GM20000 (cell line): Measurements from ENCODE around the gene NR2E3.

Experiments
- DNase-seq: peaks from one replicate; pipeline ENCODE4 v3.0.0; 2012; ENCODE audit warnings: low spot score
- TF ChIP-seq, protein P1 (sequence below): IDR thresholded peaks from 2 replicates; pipeline ENCODE4 v1.5.1; 2012; ENCODE audit warnings: mild to moderate bottlenecking, control low read depth; ENCODE audit errors: extremely low read depth, missing control alignments

The NR2E3 gene

DNA sequence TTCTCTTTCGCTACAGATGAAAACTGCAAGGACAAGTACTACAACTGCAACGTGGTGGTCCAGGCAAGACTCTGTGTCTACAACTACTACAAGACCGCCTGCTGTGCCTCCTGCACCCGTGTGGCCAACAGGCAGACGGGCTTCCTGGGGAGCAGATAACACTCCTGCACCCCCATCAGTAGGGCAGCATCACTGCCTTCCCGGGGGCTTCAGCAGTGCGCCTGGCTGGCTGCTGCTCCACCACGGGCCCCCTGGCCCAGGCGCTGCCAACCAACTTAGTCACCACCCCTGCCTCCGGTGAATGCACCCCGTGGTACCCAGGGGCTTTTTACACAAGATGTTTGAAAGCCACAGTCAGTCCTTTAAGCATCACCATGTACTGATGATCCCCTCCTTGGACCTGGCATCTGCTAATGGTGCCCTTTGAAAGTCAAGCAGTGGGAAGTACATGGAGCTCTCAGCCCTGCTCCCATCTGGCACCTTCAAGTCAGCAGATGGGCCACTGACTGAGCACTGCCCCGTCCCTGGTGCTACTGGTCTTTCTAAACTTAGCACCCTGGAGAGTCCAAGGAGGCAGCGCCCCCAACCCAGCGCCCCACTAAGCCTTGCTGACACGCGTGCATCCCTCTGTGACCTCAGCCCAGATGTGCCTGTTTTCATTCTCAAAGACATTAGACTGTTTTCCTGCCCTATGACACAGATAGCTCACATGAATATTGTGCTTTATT is 33.0 kb upstream of the NR2E3 start:
- no peak for DNase-seq
- TF ChIP-seq, protein P1, sequence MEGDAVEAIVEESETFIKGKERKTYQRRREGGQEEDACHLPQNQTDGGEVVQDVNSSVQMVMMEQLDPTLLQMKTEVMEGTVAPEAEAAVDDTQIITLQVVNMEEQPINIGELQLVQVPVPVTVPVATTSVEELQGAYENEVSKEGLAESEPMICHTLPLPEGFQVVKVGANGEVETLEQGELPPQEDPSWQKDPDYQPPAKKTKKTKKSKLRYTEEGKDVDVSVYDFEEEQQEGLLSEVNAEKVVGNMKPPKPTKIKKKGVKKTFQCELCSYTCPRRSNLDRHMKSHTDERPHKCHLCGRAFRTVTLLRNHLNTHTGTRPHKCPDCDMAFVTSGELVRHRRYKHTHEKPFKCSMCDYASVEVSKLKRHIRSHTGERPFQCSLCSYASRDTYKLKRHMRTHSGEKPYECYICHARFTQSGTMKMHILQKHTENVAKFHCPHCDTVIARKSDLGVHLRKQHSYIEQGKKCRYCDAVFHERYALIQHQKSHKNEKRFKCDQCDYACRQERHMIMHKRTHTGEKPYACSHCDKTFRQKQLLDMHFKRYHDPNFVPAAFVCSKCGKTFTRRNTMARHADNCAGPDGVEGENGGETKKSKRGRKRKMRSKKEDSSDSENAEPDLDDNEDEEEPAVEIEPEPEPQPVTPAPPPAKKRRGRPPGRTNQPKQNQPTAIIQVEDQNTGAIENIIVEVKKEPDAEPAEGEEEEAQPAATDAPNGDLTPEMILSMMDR, result no peak

DNA sequence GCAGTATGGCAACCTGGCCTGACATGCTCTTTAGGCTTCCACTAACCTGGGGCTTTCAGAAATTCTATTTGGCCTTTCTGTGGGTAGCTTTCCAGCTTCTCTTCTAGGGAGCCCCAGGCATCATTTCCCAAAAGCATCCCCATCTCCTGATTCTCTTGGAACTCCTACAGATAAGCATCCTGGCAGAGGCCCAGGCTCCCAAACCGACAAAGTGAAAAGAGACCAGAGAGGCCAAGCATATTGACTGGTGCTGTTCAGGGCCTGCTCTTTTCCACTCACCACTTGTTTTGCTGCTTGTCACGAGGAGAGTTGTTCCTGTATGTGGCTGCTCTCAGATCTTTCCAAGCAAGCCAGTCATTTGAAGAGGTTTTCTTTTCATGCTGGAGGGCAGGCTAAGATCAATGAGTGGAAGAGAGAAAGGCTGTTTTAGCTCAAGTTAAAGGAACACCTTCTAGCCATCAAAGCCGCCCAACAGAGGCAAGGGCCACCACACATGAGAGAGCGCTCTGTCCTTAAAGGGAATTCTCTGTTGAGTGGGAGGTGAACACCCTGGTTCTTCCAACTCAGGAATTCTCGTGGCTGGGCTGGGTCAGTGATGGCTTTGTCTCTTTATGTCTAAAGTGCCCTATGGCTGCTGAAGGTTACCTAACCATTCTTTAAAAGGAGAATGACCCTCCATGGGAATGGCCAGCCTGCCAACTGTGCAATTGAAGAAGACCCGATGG is 31.1 kb upstream of the NR2E3 start:
- no peak for DNase-seq
- TF ChIP-seq, protein P1, result no peak

DNA sequence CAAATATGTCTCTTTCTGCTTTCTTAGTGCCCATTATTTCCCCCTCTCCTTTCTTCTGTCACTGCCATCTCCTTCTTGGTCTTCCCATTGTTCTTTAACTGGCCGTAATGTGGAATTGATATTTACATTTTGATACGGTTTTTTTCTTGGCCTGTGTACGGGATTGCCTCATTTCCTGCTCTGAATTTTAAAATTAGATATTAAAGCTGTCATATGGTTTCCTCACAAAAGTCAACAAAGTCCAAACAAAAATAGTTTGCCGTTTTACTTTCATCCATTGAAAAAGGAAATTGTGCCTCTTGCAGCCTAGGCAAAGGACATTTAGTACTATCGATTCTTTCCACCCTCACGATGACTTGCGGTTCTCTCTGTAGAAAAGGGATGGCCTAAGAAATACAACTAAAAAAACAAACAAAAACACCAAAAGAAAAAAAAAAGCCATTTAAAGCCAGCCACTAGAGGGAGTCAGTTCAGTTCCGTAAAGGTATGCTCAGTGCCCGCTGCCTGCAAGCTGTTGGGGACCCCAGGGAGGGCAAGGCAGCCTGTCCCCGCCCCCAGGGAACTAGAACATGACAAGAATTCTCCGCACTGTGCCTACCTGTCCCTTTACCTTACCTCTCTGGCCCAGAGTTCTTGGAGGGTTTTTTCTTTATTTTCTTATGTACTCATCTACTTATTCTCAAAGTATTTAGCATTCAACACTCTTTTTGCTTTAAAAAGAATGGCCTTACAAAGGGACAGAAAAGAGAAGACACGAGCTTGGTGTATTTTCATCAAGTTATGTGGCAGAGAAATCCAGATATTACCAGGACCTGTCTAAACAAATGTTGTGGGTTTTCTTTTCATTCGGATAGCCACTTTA is 30.0 kb upstream of the NR2E3 start:
- TF ChIP-seq, protein P1, result peak; percentile 75
- DNase-seq, result peak; percentile 80

DNA sequence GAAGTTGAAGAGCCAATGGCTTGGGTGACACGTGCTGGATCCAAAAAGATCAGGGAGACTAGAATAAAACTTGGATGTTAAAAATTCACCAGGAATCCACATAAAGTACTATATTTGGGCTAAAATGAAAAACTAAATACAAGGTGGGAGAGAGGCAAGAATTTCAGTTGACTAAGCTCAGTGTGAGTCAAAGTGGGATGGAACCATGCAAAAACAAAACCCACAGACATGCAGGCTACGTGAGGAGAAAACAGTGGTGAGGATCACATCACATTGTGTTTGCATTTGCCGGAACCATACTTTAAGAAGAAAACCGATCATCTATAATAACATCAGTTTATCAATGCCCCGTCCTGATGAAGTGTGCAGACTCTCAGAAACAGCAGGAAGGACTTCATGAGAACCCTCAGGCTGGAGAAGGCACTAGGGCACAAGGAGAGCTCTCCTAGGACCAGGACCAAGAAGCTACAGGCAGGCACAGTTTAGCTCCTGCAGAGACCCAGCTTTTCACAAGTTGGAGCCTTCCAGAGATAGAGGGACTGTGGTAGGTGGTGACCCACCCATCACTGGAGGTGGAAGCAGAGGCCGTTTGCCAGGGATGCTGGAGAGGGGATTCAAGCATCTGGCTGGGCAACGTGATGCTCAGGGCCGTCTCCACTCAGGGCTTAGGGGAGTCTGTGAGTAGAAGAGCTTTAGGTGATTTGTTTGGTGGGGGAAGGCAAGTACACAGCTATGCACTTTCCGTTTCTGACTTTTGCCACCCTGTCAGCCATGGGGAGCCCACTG is 29.0 kb upstream of the NR2E3 start:
- peak; percentile 71 for DNase-seq
- TF ChIP-seq, protein P1, result no peak

DNA sequence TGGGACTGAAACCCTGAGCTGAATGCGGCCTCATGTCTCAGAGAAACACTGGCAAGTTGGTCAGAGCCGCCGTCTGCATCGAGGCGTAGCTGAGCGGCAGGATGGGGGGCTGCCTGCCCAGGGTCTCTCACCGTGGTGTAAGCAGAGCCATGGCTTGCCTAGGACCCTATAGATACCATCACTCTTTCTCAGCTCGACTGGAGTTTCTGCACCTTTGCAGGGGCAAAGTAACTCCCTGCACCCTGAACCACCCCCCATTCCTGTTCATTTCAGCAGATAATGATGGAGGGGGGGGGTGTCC is 28.4 kb upstream of the NR2E3 start:
- DNase-seq, result no peak
- TF ChIP-seq, protein P1, result no peak

DNA sequence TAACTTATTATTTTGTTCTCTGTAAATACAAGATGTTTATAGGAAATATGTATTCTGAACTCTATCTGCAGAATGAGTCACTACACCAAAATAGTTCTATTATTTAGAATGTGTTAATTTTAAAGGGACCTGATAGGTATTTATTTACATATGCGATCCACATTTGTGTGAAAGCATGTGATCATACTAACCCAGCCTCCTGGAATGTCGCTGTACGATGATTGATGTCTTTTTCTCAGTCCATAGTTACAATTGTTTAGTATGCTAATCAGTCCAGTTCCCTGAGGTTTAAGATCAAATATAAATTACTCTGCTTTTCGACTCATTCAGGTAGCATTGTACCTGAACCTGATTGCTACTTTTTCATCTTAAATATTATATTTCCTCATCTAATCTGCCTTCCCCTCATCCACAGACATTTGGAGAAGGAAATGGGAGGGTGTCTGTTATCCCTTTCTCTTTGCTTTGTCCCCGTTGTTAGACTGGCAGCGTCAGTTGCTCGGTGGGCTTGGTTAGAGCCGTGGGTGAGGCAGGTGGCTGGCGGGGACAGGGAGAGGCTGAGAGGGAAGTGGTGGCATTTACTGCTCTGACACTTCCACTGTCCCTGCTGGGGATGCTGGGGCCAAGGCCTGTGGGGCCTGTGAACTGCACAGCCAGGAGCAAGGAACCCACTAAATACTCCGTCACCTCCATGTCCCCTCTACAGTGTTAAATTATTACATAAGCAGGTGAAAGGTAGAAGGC is 27.8 kb upstream of the NR2E3 start:
- no peak for DNase-seq

More for the DNA sequence above, 27.8 kb upstream of the NR2E3 start:
- TF ChIP-seq, protein P1, result no peak
